Thyroid gland (tissue), 4 donors: Measurements from ENCODE around the gene UTS2B.

Source experiments
- CTCF ChIP-seq, 6 experiments: fragments of 200-600 bp in 3 of 6; fragments of 450-650 bp in 3 of 6; sonication (generic) in 3 of 6; IDR thresholded peaks; one replicate each; pipeline ENCODE4 v1.5.1; 2016 to 2019; ENCODE audit warnings: antibody characterized with exemption in 6 of 6, mild to moderate bottlenecking in 2 of 6, inconsistent platforms in 1 of 6, moderate library complexity in 1 of 6
- POLR2A ChIP-seq, 2 donors: fragments of 450-650 bp; IDR thresholded peaks; one replicate each; pipeline ENCODE4 v1.6.1; 2017; ENCODE audit warnings: antibody characterized with exemption in 2 of 2, mild to moderate bottlenecking in 2 of 2, moderate library complexity in 1 of 2

- TF ChIP-seq CTCF (IDR thresholded peaks at IDR 0.05), result no peak
- no peak for TF ChIP-seq POLR2A (IDR thresholded peaks at IDR 0.05)
Observed at GRCh38 chr3:191290311-191291025, 39.9 kb downstream of the UTS2B start.
